Measurements from ENCODE around the gene HOXB5.

Gene HOXB5

DNA sequence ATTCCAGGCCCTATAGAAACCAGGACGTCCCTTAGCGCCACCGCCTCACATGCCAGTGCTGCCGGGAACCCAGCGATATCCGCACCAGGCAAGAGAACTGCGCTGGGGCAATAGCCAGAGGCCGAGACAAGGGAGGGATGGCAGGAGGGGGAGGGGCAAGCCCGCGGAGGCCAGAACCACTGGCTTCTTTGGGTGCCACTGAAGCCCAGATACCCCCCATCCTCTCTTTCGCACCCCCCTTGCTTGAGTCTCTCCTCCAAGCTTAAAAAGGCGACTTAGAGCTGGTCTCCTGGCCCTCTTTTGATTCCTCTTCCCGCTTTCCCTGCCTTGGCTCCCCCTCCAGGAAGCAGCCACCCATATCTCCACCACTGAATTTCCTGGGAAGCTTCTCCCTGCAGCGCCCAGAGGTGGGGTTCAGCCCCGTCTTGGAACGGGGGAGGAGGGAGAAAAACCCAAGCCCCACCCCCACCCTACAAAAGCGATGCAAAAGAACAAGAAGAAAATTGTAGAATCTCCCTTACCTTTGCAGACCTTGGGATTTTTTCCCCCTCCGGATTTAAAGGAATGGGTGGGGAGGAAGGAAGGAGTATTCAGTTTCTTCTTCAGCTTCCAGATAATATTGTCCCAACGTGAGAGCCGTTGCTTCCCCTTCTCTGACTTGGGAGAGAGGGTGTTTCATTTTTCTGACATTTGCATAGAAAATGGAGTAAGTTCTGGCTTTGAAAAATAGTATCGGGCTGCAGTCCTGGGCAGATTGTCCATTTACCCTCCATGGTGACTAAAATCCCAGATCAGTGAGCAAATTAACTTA lies 10.6 kb upstream of the HOXB5 start (continued):
- TF ChIP-seq, protein P1, sequence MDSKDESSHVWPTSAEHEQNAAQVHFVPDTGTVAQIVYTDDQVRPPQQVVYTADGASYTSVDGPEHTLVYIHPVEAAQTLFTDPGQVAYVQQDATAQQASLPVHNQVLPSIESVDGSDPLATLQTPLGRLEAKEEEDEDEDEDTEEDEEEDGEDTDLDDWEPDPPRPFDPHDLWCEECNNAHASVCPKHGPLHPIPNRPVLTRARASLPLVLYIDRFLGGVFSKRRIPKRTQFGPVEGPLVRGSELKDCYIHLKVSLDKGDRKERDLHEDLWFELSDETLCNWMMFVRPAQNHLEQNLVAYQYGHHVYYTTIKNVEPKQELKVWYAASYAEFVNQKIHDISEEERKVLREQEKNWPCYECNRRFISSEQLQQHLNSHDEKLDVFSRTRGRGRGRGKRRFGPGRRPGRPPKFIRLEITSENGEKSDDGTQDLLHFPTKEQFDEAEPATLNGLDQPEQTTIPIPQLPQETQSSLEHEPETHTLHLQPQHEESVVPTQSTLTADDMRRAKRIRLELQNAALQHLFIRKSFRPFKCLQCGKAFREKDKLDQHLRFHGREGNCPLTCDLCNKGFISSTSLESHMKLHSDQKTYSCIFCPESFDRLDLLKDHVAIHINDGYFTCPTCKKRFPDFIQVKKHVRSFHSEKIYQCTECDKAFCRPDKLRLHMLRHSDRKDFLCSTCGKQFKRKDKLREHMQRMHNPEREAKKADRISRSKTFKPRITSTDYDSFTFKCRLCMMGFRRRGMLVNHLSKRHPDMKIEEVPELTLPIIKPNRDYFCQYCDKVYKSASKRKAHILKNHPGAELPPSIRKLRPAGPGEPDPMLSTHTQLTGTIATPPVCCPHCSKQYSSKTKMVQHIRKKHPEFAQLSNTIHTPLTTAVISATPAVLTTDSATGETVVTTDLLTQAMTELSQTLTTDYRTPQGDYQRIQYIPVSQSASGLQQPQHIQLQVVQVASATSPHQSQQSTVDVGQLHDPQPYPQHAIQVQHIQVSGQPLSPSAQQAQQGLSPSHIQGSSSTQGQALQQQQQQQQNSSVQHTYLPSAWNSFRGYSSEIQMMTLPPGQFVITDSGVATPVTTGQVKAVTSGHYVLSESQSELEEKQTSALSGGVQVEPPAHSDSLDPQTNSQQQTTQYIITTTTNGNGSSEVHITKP (tag by site-specific recombination; IDR thresholded peaks at IDR 0.05), result peak; percentile 99
- TF ChIP-seq ZNF292 (tag by site-specific recombination; IDR thresholded peaks at IDR 0.05; ENCODE audit: borderline replicate concordance, low read depth) (no peak), ZNF202 (tag by site-specific recombination; IDR thresholded peaks at IDR 0.05; ENCODE audit: borderline replicate concordance) (no peak), ZBTB21 (tag by site-specific recombination; IDR thresholded peaks at IDR 0.05) (no peak), ZFP37 (tag by site-specific recombination; IDR thresholded peaks at IDR 0.05) (no peak), ZNF114 (tag by site-specific recombination; IDR thresholded peaks at IDR 0.05) (no peak), ZNF138 (tag by site-specific recombination; IDR thresholded peaks at IDR 0.05; ENCODE audit: borderline replicate concordance) (no peak), ZNF701 (tag by site-specific recombination; IDR thresholded peaks at IDR 0.05) (no peak), OSR2 (tag by site-specific recombination; IDR thresholded peaks at IDR 0.05) (peak; percentile 41), ZSCAN16 (tag by site-specific recombination; IDR thresholded peaks at IDR 0.05) (no peak), ZNF777 (tag by site-specific recombination; IDR thresholded peaks at IDR 0.05; ENCODE audit: borderline replicate concordance) (no peak), EGR2 (tag by site-specific recombination; IDR thresholded peaks at IDR 0.05; ENCODE audit: low read depth) (no peak), YY2 (tag by site-specific recombination; IDR thresholded peaks at IDR 0.05) (no peak), ZNF626 (tag by site-specific recombination; IDR thresholded peaks at IDR 0.05) (no peak), ZNF624 (tag by site-specific recombination; IDR thresholded peaks at IDR 0.05) (no peak), GLIS1 (tag by site-specific recombination; IDR thresholded peaks at IDR 0.05) (peak; percentile 32; the same call in 1 of the 2 replicates), ZBTB8A (tag by site-specific recombination; IDR thresholded peaks at IDR 0.05) (no peak; the same call in none of the 2 replicates), HOXC10 (CRISPR knock-in tag; IDR thresholded peaks at IDR 0.05) (no peak), RBAK (tag by site-specific recombination; IDR thresholded peaks at IDR 0.05) (no peak), ZNF19 (tag by site-specific recombination; IDR thresholded peaks at IDR 0.05; ENCODE audit: low read depth) (no peak), TCF7L2 (IDR thresholded peaks at IDR 0.05; ENCODE audit: borderline replicate concordance, low read depth, low read length) (no peak), SP2 (tag by site-specific recombination; IDR thresholded peaks at IDR 0.05) (peak; percentile 67), KLF16 (tag by site-specific recombination; IDR thresholded peaks at IDR 0.05) (peak; percentile 49; the same call in 1 of the 2 replicates), ZNF48 (tag by site-specific recombination; IDR thresholded peaks at IDR 0.05) (no peak)
- TF ChIP-seq, protein P2, sequence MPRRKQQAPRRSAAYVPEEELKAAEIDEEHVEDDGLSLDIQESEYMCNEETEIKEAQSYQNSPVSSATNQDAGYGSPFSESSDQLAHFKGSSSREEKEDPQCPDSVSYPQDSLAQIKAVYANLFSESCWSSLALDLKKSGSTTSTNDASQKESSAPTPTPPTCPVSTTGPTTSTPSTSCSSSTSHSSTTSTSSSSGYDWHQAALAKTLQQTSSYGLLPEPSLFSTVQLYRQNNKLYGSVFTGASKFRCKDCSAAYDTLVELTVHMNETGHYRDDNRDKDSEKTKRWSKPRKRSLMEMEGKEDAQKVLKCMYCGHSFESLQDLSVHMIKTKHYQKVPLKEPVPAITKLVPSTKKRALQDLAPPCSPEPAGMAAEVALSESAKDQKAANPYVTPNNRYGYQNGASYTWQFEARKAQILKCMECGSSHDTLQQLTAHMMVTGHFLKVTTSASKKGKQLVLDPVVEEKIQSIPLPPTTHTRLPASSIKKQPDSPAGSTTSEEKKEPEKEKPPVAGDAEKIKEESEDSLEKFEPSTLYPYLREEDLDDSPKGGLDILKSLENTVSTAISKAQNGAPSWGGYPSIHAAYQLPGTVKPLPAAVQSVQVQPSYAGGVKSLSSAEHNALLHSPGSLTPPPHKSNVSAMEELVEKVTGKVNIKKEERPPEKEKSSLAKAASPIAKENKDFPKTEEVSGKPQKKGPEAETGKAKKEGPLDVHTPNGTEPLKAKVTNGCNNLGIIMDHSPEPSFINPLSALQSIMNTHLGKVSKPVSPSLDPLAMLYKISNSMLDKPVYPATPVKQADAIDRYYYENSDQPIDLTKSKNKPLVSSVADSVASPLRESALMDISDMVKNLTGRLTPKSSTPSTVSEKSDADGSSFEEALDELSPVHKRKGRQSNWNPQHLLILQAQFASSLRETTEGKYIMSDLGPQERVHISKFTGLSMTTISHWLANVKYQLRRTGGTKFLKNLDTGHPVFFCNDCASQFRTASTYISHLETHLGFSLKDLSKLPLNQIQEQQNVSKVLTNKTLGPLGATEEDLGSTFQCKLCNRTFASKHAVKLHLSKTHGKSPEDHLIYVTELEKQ (tag by site-specific recombination; IDR thresholded peaks at IDR 0.05; ENCODE audit: borderline replicate concordance), result no peak
- TF ChIP-seq, protein P3, sequence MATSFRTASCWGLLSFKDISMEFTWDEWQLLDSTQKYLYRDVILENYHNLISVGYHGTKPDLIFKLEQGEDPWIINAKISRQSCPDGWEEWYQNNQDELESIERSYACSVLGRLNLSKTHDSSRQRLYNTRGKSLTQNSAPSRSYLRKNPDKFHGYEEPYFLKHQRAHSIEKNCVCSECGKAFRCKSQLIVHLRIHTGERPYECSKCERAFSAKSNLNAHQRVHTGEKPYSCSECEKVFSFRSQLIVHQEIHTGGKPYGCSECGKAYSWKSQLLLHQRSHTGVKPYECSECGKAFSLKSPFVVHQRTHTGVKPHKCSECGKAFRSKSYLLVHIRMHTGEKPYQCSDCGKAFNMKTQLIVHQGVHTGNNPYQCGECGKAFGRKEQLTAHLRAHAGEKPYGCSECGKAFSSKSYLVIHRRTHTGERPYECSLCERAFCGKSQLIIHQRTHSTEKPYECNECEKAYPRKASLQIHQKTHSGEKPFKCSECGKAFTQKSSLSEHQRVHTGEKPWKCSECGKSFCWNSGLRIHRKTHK (tag by site-specific recombination; IDR thresholded peaks at IDR 0.05), result no peak
- TF ChIP-seq, protein P4, sequence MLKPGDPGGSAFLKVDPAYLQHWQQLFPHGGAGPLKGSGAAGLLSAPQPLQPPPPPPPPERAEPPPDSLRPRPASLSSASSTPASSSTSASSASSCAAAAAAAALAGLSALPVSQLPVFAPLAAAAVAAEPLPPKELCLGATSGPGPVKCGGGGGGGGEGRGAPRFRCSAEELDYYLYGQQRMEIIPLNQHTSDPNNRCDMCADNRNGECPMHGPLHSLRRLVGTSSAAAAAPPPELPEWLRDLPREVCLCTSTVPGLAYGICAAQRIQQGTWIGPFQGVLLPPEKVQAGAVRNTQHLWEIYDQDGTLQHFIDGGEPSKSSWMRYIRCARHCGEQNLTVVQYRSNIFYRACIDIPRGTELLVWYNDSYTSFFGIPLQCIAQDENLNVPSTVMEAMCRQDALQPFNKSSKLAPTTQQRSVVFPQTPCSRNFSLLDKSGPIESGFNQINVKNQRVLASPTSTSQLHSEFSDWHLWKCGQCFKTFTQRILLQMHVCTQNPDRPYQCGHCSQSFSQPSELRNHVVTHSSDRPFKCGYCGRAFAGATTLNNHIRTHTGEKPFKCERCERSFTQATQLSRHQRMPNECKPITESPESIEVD (tag by site-specific recombination; IDR thresholded peaks at IDR 0.05), result no peak
